Purkinje cell (primary cell): ENCODE measurements around the gene DPM2. TPM values are rescaled to one million over a fixed set of nuclear protein-coding genes. Genes with fewer than 3 reads are reported as not detected.

ENCODE experiments used
- polyA plus RNA-seq: library from polyadenylated mRNA; unstranded; fragments of >200 nt; fragmentation: Nextera tagmentation; gene quantifications from 2 replicates; pipeline ENCODE4 v1.2.1, GENCODE V29; 2014

Gene DPM2, protein sequence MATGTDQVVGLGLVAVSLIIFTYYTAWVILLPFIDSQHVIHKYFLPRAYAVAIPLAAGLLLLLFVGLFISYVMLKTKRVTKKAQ
- 13.0 and 32.8 TPM in 2 replicates for polyA plus RNA-seq

DNA sequence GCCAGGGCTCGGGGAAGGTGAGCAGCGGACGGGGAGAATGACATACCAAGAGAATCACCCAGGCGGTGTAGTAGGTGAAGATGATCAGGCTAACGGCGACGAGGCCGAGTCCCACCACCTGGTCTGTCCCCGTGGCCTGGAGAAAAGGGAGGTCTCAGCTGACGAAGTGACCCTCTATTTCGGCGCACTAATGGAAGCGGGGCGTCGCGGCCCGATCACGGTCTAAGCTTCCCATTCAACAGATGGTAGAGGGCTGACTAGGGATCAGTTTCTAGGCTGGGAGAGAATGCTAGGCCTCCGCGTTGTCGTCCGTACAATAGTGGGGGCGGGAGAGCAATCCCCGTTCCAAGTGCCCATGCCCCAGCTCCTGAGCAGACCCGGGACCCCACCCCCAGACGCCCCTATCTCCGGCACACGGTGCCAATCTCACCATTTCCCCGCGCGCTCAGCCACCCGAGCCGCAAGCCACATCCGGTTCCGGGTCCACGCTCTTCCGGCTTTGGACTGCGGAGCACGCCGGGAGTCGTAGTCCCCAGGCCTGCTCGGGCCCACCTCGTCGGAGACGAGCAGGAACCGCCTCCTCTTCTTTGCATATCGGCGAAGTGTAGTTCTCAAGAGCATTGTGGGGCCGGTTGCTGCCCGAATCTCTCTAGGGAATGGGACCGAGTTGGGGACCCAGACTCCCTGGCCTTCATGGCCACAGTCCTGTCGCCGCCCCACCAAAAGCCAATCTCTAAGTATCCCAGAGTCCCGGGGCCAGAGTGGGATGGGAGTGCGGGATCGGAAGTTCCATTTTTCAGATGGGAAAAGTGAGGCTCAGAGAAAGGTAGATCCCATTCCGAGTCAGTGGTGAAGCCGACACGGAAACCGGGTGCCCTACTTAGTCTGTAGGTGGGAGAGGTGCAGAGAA lies at the start of gene DPM2:
DPM2 (minus strand) TSS at position 467 of the 910 bp plus-strand sequence; CDS start at position 433, 34 bp downstream.

DNA sequence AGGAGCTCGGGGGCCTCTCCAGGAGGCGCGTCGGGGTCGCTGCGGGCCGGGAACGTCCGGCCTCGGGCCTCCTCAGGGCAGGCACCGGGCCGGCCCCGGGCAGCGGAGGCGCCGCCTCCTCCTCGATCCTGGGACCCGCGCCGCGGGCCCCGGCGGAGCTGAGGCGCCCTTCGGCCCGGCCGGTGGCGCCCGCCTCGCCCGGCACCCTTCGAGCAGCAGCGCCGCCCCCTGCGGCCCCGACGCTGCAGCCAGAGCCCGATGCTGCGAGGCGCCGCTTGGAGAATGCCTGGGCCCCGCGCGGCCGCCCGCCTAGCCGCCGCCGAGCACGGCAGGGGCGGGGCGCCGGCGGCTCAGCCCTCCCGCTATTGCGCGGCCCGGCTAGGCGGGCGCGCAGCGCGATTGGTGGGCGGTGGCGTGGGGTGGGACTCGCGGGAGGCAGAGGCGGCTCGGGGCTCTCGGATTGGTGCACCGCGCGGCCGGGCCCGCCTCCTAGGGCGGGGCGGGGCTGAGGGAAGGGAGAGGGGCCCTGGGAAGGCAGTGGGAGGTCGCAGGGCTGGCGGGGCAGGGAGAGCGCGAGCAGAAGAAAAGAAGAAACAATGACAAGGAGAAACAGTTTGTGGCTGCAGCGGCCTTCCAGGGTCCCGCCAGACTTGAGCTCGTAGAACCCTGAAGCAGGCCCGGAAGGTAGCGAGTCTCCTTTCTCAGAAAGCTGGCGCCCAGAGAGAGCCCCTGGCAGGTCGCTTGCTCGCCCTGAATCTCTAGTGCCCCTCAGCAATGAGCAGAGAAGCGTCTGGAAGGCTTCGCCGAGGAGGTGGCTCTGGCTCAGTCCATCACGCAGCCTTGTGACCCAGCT lies 43.3 kb upstream of the DPM2 start, which contains the start of gene EEIG1:
EEIG1 (minus strand) TSS at position 284 of the 853 bp plus-strand sequence. CDS start 852 bp downstream, outside the sequence.

DNA sequence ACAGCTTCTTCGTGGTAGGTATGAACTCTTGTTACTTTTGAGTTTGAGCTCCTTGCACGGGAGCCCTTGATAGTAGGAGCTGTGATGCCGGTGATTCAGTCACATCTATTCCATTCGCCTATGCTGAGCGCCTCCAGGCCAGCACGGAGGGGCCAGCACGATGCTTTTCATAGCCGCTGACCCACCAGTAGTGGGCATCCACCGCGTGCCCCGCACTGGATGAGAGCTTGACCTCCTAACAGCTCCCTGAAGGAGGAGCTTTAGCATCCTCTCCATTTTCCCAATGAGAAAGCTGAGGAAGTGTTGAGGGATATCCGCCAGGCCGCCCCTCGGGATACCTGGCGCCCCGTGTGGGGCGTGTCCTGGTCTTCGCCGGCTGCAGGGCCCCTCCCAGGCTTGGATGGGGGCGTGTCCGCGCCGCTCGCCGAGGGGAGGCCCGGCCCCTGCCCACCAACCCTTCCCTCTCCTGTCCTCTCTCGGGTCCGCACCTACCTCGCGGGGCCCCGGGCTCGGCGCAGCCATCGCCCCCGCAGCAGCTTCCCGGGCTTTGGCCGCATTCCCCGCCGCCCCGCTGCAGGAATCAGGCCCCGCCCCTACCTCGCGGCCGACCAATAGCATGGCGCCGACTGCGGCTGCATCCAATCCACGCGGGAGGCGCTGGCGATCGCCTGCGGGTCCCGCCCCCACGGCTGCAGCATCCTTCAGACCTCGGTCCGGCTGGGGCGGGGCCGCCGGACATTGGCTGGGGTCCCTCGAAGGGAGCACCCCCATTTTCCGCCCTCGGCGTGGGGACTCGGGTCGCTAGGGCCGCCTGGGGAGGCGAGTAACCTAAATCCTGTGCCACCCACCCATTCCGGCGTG lies 7.2 kb downstream of the DPM2 start, which contains the start of gene PIP5KL1:
PIP5KL1 (minus strand) TSS at position 547 of the 861 bp plus-strand sequence; CDS start at position 522, 25 bp downstream.

DNA sequence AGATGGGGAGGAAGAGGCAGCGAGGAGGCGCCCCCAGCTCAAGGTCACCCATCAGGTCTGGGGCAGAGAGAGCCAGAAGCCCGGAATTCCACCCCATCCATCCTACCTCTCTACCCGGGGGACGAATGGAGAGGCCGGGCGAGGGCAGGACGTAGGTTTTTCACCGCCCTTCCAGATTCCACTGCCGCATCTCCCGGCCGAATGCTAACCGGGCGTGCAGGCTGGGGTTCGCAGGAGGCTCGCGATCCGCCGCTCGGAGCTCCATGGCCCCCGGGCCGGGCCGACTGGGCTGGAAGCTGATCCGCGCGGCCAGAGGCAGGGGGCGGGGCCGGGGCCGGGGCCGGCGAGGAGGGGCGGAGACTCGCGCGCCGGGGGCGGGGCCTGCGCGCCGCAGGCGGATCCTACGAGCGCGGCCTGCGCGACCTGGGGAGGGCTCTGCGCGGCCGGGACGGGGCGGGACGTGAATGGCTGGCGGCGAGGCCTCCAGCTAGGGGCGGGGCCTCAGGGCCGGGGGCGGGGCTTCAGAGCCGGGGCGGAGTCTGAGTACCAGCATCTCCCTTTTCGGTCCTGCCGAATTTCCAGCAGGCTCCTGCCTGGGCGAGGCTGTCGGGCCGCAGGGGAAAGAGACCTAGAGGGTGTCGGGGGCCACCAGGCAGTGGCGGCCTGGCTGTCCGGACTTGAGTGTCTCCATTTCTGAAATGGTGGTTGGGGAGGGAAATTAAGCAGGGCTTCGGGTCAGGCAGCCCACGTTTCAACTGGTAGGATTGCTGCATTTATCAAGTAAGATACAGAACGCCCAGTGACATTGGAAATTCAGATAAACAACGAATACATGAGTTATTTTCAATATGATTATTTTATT lies 20.7 kb downstream of the DPM2 start, which contains the start of gene ST6GALNAC4:
ST6GALNAC4 (minus strand) TSS at position 322 of the 862 bp plus-strand sequence. CDS start 622 bp downstream, outside the sequence.

DNA sequence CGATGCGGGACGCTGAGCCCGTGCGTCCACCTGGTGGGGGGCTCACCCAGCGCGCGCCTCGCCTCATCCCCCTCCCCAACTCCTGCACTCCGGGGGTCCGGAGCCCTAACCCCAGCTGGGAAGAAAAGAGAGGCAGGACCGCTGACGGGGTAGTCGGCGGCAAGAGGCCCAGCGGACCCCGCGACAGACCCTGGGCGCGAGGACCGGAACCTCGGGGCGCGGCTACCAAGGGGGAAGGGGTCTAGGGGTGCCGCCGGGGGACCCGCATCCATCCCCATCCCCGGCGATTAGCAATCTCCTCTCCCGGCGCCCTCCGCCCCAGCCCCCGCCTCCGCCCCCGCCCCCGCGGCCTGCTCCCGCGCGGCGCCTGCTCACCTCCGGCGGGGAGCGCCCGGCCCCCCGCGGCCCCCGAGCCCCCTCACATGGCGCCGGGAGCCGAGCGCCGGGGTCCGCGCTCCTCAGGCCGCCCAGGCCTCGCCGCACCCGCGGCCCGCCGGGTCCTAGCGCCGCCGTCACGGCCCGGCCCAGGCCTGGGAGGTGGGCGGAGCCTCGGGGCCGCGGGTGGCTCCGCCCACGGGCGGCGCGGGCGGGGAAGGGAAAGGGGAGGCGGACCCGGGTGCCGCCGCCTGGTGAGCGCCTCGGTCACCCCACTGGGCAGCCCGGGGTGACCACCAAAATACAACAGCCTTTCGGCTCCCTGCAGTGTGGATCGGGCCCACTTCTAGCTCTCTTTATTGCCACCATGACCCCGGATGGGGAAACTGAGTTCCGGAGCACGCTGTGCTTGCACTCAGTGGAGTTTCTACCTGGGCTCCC lies 38.3 kb downstream of the DPM2 start, which contains the start of gene ST6GALNAC6:
ST6GALNAC6 (minus strand) TSS at position 476 of the 816 bp plus-strand sequence. CDS start 1,622 bp downstream, outside the sequence.

Other genes with a start within 250 kb of the DPM2 start
- not detected in 2 replicates for gene CFAP157, start 230.9 kb downstream of the DPM2 start, polyA plus RNA-seq
- 1.4 and 5.5 TPM in 2 replicates for gene PTRH1, start 222.2 kb downstream of the DPM2 start, polyA plus RNA-seq
- not detected in 2 replicates for gene TTC16, start 221.8 kb downstream of the DPM2 start, polyA plus RNA-seq
- 1.9 and 2.4 TPM in 2 replicates for gene TOR2A, start 202.6 kb downstream of the DPM2 start, polyA plus RNA-seq
- 1.3 TPM in 1 of 2 replicates, not detected in the other for gene SH2D3C, start 159.2 kb downstream of the DPM2 start, polyA plus RNA-seq
- 4.6 and 9.2 TPM in 2 replicates for gene CDK9, start 151.8 kb downstream of the DPM2 start, polyA plus RNA-seq
- 1.7 and 3.1 TPM in 2 replicates for gene FPGS, start 135.0 kb downstream of the DPM2 start, polyA plus RNA-seq
- gene ENG, start 83.2 kb downstream of the DPM2 start, polyA plus RNA-seq: 0.08 TPM in 1 of 2 replicates, not detected in the other
- 86.9 and 113 TPM in 2 replicates for gene AK1, start 60.2 kb downstream of the DPM2 start, polyA plus RNA-seq
- 2.7 and 6.1 TPM in 2 replicates for gene ST6GALNAC6, start 38.3 kb downstream of the DPM2 start, polyA plus RNA-seq
- gene ST6GALNAC4, start 20.8 kb downstream of the DPM2 start, polyA plus RNA-seq: 1.7 TPM in 2 replicates
- gene PIP5KL1, start 7.1 kb downstream of the DPM2 start, polyA plus RNA-seq: not detected in 2 replicates
- 1.2 and 4.2 TPM in 2 replicates for gene EEIG1, start 43.1 kb upstream of the DPM2 start, polyA plus RNA-seq
- 2.3 and 4.7 TPM in 2 replicates for gene NAIF1, start 129.5 kb upstream of the DPM2 start, polyA plus RNA-seq
- 5.9 and 7.0 TPM in 2 replicates for gene SLC25A25, start 130.4 kb upstream of the DPM2 start, polyA plus RNA-seq
- gene PTGES2, start 189.9 kb upstream of the DPM2 start, polyA plus RNA-seq: 6.8 and 6.9 TPM in 2 replicates
- not detected in 2 replicates for gene LCN2, start 211.6 kb upstream of the DPM2 start, polyA plus RNA-seq
- gene BBLN, start 222.4 kb upstream of the DPM2 start, polyA plus RNA-seq: 10.5 and 53.4 TPM in 2 replicates